Testis (tissue), 2 donors: ENCODE data around the gene PRKN.

ENCODE experiments used
- POLR2A ChIP-seq: fragments of 450-650 bp; IDR thresholded peaks from one replicate; pipeline ENCODE4 v1.6.1; 2017; ENCODE audit warnings: antibody characterized with exemption, mild to moderate bottlenecking, moderate library complexity
- TF ChIP-seq, protein P1 (sequence below), 3 experiments: fragments of 450-650 bp in 2 of 3; fragments of 200-600 bp in 1 of 3; sonication (generic) in 1 of 3; IDR thresholded peaks; one replicate each; pipeline ENCODE4 v1.5.1; 2016 to 2019; ENCODE audit warnings: antibody characterized with exemption in 3 of 3, mild to moderate bottlenecking in 2 of 3, moderate library complexity in 1 of 3

DNA sequence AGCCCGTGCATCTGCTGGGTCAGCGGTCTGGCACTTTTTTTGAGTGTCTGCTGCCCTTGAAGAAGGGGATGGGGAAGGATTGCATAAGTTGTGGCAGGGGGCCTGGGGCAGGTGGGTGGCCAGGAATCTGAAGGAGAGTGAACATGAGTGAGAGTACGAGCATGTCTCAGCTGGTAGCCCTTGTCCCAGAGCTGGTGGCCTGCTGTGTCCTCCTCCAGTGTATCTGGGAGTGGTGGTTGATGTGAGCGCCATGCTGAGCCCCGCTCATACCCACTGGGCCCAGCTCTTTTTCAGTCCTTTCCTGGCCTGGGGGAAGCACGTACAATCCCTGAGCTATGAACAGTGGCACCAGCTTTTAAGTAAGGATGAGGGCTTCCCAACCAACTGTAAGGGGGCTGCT, 1317.5 kb downstream of the PRKN start:
- TF ChIP-seq, protein P1, sequence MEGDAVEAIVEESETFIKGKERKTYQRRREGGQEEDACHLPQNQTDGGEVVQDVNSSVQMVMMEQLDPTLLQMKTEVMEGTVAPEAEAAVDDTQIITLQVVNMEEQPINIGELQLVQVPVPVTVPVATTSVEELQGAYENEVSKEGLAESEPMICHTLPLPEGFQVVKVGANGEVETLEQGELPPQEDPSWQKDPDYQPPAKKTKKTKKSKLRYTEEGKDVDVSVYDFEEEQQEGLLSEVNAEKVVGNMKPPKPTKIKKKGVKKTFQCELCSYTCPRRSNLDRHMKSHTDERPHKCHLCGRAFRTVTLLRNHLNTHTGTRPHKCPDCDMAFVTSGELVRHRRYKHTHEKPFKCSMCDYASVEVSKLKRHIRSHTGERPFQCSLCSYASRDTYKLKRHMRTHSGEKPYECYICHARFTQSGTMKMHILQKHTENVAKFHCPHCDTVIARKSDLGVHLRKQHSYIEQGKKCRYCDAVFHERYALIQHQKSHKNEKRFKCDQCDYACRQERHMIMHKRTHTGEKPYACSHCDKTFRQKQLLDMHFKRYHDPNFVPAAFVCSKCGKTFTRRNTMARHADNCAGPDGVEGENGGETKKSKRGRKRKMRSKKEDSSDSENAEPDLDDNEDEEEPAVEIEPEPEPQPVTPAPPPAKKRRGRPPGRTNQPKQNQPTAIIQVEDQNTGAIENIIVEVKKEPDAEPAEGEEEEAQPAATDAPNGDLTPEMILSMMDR (IDR thresholded peaks at IDR 0.05) = no peak
- no peak for TF ChIP-seq POLR2A
